ENCODE data around the gene COL1A1.

COL1A1 gene

DNA sequence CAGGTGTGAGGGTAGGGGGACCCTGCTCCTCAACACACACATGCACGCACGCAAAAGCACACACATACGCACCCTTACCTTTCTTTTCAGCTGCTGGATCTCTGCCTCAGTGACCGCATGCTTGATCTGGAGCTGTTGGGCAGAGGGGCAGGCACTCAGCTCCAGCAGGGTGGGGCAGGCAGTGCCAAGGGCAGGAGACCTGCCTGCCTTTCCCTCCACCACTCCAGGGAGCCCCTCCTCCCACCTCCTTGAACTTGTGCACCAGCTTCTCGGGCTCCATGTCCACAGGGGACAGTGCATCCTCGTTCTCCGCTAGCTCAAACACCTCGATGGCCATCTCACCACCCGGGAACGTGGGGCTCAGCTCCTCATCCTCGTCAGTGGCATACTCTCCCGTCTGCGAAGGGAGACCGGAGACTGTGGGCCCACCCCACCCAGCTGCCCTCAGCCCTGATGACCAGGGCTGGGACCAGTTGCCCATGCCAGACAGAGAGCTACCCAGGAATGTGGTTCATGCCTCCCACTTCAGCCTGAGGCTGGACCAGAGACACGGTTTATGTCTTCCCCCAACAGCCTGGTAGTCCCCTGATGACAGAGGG, 62.1 kb downstream of the COL1A1 start:
- no peak for DNase-seq

DNA sequence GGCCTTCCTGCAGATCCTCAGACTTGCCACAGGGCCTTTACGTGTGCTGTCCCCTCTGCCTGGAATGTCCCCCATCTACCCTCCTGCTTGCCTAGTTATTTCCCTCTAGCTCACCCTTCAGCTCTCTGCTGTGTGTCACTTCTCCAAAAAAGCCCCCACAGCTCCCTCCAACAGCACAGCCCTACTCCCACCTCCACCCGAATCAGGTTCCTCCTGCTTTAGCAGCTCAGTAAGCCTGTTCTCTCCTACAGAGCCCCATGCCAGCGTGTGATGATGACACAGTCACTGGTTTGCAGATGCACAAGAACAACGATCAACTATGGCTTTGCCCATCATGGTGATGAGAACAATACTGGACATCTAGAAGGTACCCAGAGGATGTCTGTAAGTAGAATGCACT, 64.4 kb downstream of the COL1A1 start:
- no peak for DNase-seq

DNA sequence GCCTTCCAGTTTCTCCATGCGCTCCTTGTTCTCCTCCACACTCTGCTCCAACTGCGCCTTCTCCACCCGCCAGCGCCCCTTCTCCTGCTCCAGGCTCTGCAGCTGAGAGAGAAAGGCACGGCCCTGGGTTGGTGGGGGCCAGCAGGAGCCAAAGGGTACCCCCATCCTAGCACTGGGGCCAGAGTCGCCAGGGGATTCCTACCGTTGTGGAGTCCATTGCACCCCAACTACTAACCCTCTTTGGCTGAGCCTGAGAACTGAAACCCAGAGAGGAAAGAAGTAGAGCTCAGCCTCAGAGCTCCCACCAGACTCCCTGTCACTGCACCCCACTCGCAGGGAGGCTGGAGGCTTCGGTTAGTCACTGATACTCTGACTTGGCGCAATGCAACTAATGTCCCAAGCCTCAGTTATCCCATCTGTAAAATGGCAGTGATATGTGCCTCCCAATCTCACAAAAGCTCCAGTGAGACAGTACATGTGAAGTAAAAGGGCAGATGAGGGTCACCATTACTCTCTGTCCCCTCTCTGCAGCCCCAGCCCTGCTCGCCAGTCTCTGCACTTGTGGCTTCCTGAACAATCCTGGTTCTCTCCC, 65.2 kb downstream of the COL1A1 start:
- DNase-seq = no peak

DNA sequence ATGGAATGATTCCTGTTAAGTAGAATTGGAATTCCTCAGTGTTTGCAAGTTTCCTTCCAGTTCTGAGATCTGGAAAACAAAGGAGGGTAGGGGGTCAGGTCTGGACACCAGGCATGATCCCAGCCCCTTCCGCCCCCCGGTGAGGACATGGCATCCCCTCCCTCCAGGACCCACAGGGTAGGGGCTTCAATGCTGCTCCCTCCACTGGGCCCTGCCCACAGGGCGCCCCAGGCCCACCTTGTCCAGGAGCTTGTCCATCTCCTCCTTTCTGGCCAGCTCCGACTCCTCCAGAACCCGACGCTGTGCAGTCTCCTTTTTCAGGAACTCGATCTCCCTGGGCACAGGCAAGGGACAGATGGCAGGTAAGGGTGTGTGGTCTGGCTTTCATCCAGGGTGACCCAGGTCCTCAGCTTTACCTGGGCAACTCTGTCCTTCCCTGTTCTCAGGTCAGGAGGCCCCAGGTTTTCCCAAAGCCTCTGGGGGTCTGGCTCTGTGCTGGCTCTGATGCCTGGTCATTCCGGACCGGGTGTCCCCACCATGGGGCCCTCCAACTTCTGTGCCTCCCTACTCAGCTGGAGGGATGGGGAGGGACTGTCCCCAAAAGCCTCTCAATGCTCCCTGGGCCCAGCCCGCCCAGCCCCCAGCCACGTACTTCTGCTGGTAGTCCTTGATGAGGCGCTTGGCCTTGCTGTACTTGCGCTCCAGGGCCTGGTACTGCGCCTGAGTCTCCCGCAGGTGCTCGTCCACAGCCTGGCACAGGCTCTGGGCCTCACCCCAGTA, 65.9 kb downstream of the COL1A1 start:
- no peak for DNase-seq

DNA sequence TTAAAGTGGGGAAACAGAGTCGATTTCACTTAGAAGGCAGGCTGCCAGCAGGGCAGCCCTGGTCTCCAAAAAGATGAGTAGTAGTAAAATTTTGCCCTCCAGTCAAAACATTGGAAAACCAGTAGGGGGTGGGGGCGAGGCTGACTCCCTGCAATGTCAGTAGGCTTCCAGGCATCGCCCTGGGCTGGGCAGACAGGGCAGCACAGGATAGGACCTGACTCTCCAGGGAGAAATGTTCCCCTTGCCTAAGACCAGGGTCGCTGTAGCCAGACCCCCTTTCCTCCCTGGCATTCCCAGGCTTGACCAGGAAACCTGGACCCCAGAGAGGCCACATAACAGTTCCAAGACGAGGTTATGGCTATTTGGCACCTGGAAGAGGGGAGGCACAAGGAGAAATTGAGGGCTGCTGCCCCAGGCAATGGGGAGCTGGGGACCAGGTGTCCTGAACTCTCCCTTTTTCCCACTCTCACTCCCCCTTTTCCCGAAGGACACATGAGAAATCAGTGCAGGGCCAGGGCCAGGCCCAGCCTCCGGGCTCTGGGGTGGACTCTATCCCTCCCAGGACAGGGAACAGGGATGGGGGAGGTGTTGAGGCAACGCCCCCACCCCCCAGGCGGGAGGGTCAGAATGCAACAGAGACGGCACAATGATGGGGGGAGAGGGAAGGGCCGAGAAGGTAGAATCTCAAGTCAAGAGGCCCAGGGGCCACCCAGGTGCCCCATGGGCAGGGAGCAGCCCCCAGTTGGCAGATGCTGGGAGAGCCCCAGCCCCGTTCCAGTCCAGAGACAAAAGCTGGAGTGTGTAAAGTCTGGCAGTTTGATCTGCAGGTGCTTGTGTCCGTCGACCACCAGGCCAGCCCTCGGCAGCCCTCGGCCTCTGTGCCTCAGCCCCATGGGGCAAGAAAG, 67.0 kb downstream of the COL1A1 start:
- DNase-seq = no peak

DNA sequence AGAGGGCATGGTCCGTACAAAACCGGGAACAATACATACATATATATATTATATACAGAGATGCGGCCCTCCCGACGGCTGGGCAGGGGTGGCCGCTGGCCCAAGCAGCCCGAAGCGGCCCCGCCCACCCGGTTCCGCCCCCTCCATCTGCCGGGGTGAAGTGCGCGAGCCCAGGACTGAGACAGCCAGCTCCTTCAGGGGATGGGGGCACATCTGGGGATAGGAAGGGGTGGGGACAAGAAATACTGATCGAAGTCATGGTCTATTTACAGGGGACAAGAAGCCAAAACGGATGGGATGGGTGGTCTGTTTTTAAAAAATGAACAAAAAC, 67.7 kb downstream of the COL1A1 start:
- DNase-seq = no peak
